Measurements from ENCODE around the gene DGKB. TPM values are rescaled to one million over a fixed set of nuclear protein-coding genes. Genes with fewer than 3 reads are reported as not detected.

The DGKB gene
- total and polyA plus RNA-seq, 2 of the 8 experiments (the other 6 are each of a cell fraction or from before 2014, with no cell fraction given), result 1.9 to 2.6 TPM

DNA sequence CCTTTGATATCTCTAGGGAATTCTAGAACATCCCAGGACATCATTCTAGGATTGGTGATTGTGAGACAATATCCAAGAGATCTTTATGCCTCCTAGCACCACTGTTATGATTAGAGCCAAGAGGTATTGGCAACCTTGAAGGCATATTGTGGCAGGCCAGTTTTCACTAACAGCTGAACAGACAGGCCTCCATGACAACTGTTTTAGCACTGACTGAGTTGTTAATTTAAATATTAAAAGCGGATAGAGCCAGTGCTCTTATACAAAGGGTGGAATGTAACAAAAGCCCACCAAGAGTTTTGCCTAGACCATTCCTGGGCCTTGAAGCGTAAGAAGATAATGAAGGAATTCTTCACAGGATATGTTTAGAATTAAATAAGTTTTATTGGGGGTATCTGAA lies 131.9 kb downstream of the DGKB start (continued):
- TF ChIP-seq CTCF (IDR thresholded peaks at IDR 0.05; ENCODE audit: control extremely low read depth in 1 of 3, insufficient read depth in 1 of 3, low read depth in 1 of 3, low read length in 3 of 3) (no peak), GTF2F1 (IDR thresholded peaks at IDR 0.05; ENCODE audit: borderline replicate concordance, low read depth, low read length) (no peak), RFX5 (IDR thresholded peaks at IDR 0.05; ENCODE audit: borderline replicate concordance, low read depth, low read length) (no peak)

Data from H1 (cell line).